KOPT-K1 (cell line): ENCODE data around the gene MINDY4.

Experiments used
- H3K27ac ChIP-seq: fragments of 200-600 bp; sonication (generic); 2 replicates; pipeline ENCODE4 v1.5.1; 2016; ENCODE audit warnings: antibody characterized with exemption, mild to moderate bottlenecking, low read depth, low read length; ENCODE audit not compliant: poor library complexity, severe bottlenecking
- H3K36me3 ChIP-seq: fragments of 200-600 bp; sonication (generic); 2 replicates; pipeline ENCODE4 v1.5.1; 2017; ENCODE audit warnings: antibody characterized with exemption, mild to moderate bottlenecking, low read length, moderate library complexity; ENCODE audit not compliant: insufficient read depth
- H3K9me3 ChIP-seq: fragments of 200-600 bp; sonication (generic); 2 replicates; pipeline ENCODE4 v1.5.1; 2017; ENCODE audit warnings: antibody characterized with exemption, low read length, mild to moderate bottlenecking; ENCODE audit not compliant: insufficient read depth, poor library complexity, severe bottlenecking

Gene MINDY4

DNA sequence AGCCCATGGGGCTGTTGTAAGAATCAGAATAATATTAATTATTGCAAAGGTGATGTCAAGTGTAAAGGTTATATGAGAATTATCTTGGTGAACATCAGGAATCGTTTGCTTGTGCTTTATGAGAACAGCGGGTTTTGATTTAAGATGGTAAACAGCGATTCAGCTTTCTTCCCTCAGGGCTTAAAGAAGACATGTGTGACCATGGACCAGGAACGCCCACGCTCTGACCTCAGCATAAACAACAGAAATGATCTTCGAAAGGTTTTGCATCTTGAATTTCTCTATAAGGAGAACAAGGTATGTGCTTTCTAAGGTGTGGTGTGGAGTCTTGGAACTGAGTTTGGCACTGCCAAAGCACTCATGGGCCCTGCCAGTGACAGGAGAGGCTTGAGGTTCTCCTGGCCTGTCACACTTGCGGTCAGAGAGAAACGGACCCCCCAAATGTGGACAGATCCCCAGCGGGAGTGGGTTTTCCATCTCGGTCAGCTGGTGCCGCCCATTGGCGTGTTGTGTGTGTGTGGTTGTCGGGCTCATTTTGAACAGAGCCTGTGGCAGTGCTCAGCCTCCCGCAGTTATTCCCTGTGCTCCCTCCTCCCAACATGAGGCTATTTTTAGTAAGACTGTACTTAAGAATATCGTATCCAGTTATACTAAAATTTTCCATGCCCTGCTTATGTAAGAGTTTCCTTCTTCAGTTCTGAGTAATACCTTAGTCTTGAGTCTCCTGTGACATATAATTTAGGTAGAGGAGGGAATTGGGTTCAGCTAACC is 7.2 kb downstream of the MINDY4 start:
- Histone ChIP-seq H3K36me3 (no peaks in the 10 kb centered on the region), H3K27ac (no peak overlapping the region), H3K9me3 (no peaks in the 10 kb centered on the region)

DNA sequence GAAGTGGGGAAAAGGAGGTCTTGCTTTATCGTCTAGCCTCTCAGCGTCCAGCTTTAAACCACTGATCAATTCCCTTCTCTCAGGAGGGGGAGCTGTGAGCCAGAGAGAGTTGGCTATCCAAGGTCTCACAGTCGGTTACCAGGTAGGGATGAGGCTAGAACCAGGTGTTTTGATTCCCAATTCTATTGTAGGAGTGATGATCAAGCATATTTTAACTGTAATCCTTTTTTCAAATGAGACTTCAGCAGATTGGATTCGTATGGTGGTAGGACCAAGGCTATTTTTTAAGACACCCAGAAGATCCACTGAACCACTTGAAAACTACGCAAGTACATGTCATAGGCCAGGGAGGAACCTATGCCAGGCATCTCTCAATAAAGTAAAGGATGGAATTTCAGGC is 8.4 kb downstream of the MINDY4 start:
- Histone ChIP-seq H3K36me3 (no peaks in the 10 kb centered on the region), H3K9me3 (no peaks in the 10 kb centered on the region), H3K27ac (no peak overlapping the region)

DNA sequence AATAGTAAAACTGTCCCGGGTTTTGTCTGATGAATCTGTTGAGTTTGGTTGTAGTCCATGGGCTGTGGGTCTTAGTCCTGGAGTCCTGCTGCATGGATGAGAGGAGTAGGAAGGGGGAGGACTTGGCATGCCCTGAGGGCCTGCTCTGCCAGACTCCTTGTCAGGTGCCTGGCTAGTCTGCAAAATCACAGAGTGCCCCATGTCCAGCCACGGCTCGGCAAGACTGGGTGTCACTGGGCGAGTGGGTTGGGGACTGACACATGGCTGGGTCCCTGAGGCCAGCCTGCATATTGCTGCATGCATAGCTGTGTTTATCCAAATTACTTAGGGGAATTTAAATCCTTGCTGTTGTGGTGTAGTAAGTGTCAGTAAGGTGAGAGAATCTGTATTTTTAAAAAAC is 9.7 kb downstream of the MINDY4 start:
- Histone ChIP-seq H3K36me3 (no peaks in the 10 kb centered on the region), H3K9me3 (no peaks in the 10 kb centered on the region), H3K27ac (no peak overlapping the region)

DNA sequence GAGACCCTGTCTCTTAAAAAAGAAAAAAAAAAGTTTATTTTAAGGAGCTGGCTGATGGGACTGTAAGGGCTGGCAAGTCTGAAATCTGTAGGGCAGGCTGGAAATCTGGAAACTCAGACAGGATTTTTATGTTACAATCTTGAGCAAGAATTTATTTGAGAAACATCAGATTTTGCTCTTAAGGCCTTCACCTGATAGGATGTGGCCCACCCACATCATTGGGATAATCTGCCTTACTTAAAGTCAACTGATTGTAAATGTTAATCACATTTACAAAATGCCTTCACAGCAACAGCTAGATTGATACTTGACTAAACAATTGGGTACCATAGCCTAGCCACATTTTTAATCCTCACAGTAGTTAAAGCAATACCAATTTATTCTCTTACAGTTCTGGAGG is 11.5 kb downstream of the MINDY4 start:
- H3K27ac ChIP-seq, result no peak overlapping the region
- H3K9me3 ChIP-seq, result no peaks in the 10 kb centered on the region
- no peaks in the 10 kb centered on the region for H3K36me3 ChIP-seq

DNA sequence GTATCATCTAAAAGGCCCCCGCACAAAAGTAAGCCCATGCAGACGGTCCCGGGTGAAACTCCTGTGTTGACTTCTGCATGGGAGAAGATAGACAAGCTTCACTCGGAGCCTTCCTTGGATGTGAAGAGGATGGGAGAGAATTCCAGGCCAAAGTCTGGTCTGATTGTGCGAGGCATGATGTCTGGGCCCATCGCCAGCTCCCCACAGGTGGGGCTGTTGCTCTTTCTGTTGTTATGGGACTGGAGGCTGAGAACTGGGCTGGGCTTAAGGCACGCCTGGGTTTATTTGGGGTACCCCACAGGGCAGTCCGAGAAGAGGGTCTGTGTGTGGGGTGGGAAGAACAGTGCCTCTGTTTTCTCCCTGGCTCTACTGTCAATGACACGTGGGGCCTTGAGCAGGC is 14.6 kb downstream of the MINDY4 start:
- no peaks in the 10 kb centered on the region for H3K36me3 ChIP-seq
- H3K9me3 ChIP-seq, result no peaks in the 10 kb centered on the region
- H3K27ac ChIP-seq, result no peak overlapping the region

DNA sequence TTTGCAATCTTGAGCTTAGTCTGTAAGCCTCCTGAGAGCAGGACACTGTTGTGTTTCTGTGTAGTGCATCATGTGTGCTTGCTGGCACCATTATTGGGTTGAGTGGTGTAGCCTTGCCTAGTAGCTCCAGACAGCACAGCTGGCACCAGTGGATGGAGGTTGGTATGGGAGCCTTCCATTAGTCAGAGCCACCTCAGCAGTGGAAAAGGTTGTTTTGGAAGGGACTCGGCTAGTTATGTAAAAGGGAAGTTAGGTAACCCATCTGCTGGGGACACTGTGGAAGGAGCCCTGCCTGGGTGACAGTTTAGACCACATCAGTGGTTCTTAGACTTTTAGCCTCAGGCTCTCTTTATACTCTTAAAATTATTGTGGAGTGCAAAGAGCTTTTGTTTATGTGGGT is 16.3 kb downstream of the MINDY4 start:
- Histone ChIP-seq H3K27ac (no peak overlapping the region), H3K36me3 (no peaks in the 10 kb centered on the region), H3K9me3 (no peaks in the 10 kb centered on the region)

DNA sequence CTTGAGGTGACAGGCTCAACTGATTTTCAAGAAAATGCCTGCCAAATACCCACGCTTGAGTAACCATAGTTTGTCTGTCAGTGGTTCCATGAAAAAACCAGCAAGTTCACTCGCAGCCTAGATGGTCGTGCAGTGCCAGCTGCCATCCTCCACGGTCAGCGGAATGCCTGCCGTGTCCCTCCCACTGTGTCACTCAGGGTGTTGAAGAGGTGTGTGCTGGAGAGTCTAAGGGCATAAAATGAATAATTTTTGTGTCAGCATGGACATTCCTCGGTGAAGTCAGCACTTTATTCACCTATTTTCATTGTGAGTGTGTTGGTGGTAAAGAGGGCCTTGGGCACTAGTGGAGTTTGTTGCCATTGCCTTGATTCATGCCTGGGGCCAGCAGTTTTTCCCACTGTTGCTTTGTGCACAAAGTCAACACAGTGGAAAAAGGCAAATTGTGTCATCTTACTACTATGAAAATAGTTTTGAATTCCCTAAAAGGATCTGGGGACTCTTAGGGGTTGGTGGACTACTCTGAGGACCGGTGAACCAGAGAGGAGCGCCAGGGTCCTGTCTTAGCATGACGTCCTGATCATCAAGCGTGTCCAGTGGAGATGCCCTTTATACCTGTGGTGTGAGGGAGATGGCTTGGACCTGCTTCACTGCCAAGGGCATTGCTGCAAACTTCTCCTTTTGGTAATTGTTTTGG is 17.6 kb downstream of the MINDY4 start:
- H3K36me3 ChIP-seq, result no peaks in the 10 kb centered on the region
- H3K9me3 ChIP-seq, result no peaks in the 10 kb centered on the region
- no peak overlapping the region for H3K27ac ChIP-seq

DNA sequence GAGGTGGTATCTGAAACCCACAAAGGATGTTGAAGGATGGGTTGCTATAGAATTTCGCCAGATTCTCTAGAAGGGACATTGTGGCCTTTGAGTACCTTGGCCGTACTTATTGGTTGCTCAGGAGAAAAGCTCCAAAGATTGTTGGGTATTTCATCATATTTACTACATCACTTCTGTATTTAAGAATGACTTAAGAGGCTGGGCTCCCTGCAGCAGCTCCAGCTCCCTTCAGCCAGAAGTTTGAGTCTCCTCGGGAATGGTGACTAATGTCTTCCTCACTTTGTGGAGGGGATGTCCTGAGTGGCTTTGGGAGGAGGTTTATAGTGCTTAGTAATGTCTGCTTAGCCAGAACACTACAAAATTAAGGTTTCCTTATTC is 18.1 kb downstream of the MINDY4 start:
- H3K9me3 ChIP-seq, result no peaks in the 10 kb centered on the region
- no peaks in the 10 kb centered on the region for H3K36me3 ChIP-seq
- no peak overlapping the region for H3K27ac ChIP-seq

DNA sequence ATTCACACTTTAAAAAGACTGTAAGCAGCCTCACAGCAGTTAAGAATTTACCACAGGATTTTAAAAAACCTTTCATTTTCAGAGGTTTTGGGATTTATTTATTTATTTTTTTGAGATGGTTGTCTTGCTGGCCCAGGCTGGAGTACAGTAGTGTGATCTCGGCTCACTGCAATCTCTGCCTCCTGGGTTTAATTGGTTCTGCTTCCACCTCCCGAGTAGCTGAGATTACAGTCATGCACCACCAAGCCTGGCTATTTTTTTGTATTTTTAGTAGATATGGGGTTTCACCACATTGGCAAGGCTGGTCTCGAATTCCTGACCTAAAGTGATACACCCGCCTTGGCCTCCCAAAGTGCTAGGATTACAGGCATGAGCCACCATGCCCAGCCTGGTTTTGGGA is 19.1 kb downstream of the MINDY4 start:
- Histone ChIP-seq H3K9me3 (no peaks in the 10 kb centered on the region), H3K36me3 (no peaks in the 10 kb centered on the region), H3K27ac (no peak overlapping the region)

DNA sequence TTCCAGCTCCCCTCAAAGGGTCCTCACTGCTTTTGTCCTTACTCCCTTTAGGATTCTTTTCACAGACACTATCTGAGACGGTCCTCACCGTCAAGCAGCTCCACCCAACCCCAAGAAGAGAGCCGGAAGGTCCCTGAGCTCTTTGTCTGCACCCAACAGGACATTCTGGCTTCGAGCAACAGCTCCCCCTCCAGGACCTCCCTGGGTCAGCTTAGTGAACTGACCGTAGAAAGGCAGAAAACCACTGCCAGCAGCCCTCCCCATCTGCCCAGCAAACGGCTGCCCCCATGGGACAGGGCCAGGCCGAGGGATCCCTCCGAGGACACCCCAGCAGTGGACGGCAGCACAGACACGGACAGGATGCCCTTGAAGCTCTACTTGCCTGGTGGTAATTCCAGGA is 19.9 kb downstream of the MINDY4 start:
- Histone ChIP-seq H3K27ac (no peak overlapping the region), H3K9me3 (no peaks in the 10 kb centered on the region), H3K36me3 (no peaks in the 10 kb centered on the region)

DNA sequence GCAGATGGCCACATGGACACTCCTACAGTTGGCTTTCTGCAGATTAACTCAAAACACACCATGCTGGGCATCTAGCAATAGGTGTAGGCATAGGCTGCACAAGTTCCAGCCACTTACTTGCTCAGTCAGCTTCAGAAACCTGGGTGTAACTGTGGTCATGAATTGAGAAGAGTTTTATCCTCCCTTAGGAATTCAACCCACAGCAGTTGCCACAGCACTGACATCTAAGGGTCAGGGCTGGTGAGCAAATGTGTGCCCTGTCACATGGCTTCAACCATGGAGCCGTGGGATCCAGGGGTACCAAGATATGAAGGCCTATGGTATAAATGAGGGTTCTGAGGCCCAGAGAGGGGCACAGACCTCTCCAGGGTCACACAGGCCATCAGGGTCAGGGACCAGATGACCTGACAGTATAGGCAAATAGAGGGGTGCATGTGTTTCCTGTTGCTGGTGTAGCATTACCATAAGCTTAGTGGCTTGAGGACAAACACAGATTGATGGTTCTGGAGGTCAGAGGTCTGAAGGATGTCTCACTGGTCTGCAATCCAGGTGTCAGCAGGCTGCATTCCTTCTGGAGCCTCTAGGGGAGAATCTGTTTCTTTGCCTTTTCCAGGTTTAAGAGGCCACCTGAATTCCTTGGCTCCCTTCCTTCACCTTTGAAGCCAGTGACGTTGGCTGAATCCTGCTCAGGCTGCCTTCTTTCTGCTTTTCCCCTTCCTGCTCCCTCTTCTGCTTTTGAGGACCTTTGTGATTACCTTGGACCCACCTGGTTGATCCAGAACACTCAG is 24.1 kb downstream of the MINDY4 start:
- Histone ChIP-seq H3K36me3 (no peaks in the 10 kb centered on the region), H3K27ac (no peak overlapping the region)

DNA sequence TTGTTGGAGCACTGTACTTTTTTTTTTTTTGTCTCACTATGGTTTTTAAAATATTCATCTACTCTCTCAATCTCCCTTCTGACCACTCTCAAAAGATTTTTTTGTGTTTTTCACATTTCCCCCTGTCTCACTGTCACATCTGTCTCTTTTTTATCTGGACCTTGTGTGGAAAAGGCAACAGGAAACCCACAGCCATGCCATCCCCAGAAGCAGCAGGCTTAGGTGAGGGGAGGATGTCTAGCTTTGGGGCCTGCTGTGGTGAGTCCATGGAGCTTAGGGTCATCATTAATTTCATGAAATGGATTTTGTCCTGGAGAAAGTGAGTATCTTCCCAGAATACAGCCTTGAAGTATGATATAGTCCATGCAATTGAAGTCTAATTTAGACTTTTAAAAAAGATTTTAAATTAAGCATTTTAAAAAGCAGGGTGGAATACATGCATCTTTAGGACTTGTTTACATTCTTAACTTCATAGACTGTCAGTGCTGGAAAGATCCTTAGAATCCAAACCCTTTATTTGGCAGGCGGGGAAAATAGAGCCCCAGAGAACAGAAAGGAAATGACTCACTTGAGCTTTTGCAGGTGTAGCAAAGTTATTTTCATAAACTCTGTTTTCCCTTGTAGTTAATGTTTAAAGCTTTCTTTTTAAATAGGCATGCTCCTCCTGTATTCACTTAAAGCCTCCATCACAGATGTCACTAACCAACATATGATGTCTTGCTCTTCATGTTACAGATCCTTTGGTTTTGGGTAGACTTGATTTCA is 25.1 kb downstream of the MINDY4 start:
- Histone ChIP-seq H3K9me3 (no peaks in the 10 kb centered on the region), H3K27ac (no peak overlapping the region), H3K36me3 (no peaks in the 10 kb centered on the region)

More for the DNA sequence above, 24.1 kb downstream of the MINDY4 start:
- no peaks in the 10 kb centered on the region for H3K9me3 ChIP-seq

DNA sequence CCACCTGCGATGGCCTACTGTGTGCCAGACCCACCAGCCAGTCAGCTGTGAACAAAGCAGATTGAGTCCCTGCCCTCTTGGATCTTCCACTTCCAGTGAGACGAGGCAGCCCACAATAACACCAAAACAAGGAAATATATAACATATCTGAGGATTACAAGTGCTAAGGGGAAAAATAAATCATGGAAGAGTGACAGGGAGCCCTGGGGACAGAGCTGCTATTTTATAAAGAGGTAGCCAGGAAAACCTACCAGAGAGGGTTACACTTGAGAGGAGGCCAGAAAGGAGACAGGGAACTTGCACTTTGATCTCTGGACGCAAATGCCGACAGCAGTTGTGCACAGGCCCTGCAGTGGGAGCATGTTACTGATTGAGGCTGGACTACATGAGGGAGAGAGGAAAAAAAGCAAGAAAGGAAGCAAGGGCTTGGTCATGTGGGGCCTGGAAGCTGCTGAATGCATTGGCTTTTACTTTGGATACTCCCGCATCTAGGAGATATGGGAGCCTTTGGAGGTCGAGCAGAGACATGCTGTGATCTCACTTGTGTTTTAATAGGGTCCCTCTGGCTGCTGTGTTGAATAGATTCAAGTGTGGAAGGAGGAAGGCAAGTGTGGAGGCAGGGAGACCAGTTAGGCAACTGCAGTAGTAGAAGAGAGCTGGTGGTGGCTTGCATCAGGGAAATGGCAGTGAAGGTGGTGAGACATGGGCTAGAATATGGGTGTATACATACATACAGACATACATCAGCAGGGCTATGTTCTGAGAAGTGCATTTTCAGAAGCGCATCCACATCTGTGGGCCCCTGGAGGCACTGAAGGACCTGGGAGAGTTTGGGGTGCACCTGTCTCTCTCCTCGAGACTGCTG is 26.2 kb downstream of the MINDY4 start:
- no peaks in the 10 kb centered on the region for H3K36me3 ChIP-seq
- H3K9me3 ChIP-seq, result no peaks in the 10 kb centered on the region
- H3K27ac ChIP-seq, result no peak overlapping the region
